Right renal pelvis (tissue), 4 donors: ENCODE results near the gene UNK. TPM values are rescaled to one million over a fixed set of nuclear protein-coding genes. Genes with fewer than 3 reads are reported as not detected.
"Not testable (repeated sequence)": the region's sequence is repeated elsewhere in the genome, so short reads cannot be mapped to it uniquely, and the experiment has no call there.

Experiments
- DNase-seq, 4 donors: peaks; one replicate each; pipeline ENCODE4 v3.0.0-alpha.2; 2013; ENCODE audit warnings: low read depth in 4 of 4, low spot score in 3 of 4, missing footprints in 1 of 4
- polyA plus RNA-seq, 4 donors: library from polyadenylated mRNA; unstranded; fragments of 120-200 nt; gene quantifications; one replicate each; pipeline ENCODE4 v1.2.1, GENCODE V29; 2013; ENCODE audit not compliant: insufficient read length in 4 of 4

UNK gene
- polyA plus RNA-seq, 4 donors, result 34.5 to 39.2 (median 35.8) TPM

DNA sequence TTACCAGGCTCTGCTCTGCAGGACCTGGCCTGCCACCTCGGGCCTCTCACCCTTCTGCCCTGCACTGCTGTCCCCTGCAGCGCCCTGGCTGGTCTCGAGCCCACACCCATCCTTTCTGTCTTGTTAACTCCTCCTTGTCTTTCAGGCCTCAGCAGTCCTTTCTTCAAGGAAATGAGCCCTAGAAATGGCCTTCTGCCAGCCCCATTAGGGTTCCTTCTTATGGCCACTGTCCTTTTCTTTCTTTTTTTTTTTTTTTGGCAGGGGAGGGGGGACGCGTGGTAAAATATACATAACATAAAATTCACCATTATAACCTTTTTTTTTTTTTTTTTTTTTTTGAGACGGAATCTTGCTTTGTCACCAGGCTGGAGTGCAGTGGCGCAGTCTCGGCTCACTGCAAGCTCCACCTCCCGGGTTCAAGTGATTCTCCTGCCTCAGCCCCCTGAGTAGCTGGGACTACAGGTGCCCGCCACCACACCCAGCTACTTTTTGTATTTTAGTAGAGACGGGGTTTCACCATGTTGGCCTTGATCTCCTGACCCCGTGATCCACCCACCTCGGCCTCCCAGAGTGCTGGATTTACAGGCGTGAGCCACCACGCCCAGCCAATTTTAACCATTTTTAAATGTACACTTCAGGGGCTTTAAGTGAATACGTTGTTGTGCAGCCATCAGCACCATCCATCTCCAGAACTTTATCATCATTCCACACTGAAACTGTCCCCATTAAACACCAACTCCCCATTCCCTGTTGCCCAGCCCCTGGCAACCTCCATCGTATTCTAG, 81.0 kb downstream of the UNK start:
- DNase-seq, result not testable (repeated sequence)

DNA sequence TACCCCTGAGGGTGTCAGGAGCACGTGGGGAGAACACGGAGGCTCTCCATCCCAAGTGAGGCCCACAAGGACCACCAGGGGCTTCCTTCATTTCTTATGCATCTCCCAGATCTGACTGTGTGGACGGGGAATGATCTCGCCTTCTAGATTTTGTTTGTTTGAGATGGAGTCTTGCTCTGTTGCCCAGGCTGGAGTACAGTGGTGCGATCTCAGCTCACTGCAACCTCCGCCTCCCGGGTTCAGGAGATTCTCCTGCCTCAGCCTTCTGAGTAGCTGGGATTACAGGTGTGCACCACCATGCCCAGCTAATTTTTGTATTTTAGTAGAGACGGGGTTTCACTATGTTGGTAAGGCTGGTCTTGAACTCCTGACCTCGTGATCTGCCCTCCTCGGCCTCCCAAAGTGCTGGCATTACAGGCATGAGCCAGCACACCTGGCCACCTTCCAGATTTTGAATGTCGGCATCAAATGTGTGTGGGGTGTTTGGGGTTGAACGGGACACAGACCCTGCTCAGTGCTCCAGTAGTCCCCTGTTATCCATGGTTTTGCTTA, 84.2 kb downstream of the UNK start:
- DNase-seq, result not testable (repeated sequence)

DNA sequence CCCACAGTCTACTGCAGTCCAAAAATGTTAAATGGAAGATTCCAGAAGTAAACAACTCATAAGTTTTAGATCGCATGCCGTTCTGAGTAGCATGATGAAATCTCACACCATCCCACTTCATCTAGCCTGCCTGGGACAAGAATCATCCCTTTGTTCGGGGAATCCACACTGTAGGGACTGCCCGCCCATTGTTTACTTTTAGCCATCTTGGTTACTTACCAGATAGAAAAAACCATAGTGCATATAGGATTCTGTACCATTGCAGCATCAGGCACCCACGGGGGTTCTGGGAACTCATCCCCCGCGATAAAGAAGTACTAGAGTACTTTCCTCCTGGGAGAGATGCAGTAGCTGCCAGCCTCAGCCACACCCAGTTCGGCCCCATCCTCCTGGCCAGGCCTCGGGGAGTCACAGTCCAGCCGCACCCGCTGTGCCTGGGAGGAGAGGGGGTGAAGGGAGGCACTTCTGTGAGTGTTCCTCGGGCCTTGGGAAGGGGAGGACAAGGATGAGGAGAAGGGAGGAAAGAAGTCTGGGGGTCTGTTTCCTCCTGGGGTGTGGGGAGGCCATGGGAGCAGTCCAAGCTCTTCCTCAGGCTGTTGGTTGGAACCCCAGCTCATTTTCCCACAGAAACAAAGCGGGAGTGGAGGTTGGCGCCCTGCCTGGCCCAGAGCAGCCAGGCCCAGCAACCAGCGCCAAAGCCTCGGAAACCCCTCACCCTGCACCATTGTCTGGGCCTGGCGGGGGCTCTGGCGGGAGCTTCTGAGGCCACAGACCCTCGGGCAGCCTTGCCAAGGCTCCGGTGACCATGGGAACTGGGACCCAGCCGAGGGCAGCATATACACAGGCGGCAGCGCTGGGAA, 84.9 kb downstream of the UNK start:
- DNase-seq, result no peak

GRCh38 chr17:75870228-75870627, 85.6 kb downstream of the UNK start:
- DNase-seq, result not testable (repeated sequence)

- no peak for DNase-seq
Observed at GRCh38 chr17:75872434-75873351, 88.1 kb downstream of the UNK start.

- no peak for DNase-seq
Observed at GRCh38 chr17:75873587-75874322, 89.1 kb downstream of the UNK start.

GRCh38 chr17:75874323-75875181, 89.9 kb downstream of the UNK start:
- no peak for DNase-seq

Other genes starting within 250 kb of the UNK start
- gene MYO15B, start 197.0 kb upstream of the UNK start, polyA plus RNA-seq, result 100 to 1,000 TPM in 3 of 4 donors, 10 to 100 TPM in 1; 97.6 to 182 (median 151) TPM
- gene SMIM5, start 151.4 kb upstream of the UNK start, polyA plus RNA-seq, result 1 to 10 TPM; 4.0 to 9.1 (median 6.2) TPM
- gene RECQL5, start 117.7 kb upstream of the UNK start, polyA plus RNA-seq, result 10 to 100 TPM; 33.7 to 46.5 (median 38.7) TPM
- 100 to 1,000 TPM in 2 of 4 donors, 10 to 100 TPM in 2; 96.9 to 103 (median 100) TPM for gene SAP30BP, start 117.5 kb upstream of the UNK start, polyA plus RNA-seq
- 10 to 100 TPM in 3 of 4 donors, 1 to 10 TPM in 1; 8.9 to 15.0 (median 12.2) TPM for gene ITGB4, start 63.3 kb upstream of the UNK start, polyA plus RNA-seq
- gene GALK1, start 19.6 kb upstream of the UNK start, polyA plus RNA-seq, result 10 to 100 TPM; 22.7 to 47.6 (median 23.8) TPM
- gene UNC13D, start 59.6 kb downstream of the UNK start, polyA plus RNA-seq, result 1 to 10 TPM; 4.1 to 8.9 (median 5.7) TPM
- 10 to 100 TPM; 77.5 to 95.7 (median 83.9) TPM for gene WBP2, start 70.5 kb downstream of the UNK start, polyA plus RNA-seq
- gene TRIM47, start 93.8 kb downstream of the UNK start, polyA plus RNA-seq, result 10 to 100 TPM in 1 of 4 donors, 1 to 10 TPM in 3; 6.4 to 10.1 (median 7.9) TPM
- 10 to 100 TPM; 11.5 to 14.7 (median 12.8) TPM for gene TRIM65, start 112.1 kb downstream of the UNK start, polyA plus RNA-seq
- gene MRPL38, start 120.1 kb downstream of the UNK start, polyA plus RNA-seq, result 100 to 1,000 TPM in 1 of 4 donors, 10 to 100 TPM in 3; 83.4 to 108 (median 88.1) TPM
- gene FBF1, start 156.2 kb downstream of the UNK start, polyA plus RNA-seq, result 10 to 100 TPM in 1 of 4 donors, 1 to 10 TPM in 3; 8.4 to 10.3 (median 8.9) TPM
- 10 to 100 TPM; 30.8 to 34.4 (median 32.4) TPM for gene ACOX1, start 194.4 kb downstream of the UNK start, polyA plus RNA-seq
- 10 to 100 TPM; 23.7 to 26.3 (median 25.0) TPM for gene TEN1, start 194.4 kb downstream of the UNK start, polyA plus RNA-seq
- gene CDK3, start 216.0 kb downstream of the UNK start, polyA plus RNA-seq, result 10 to 100 TPM; 14.1 to 19.4 (median 16.6) TPM
- gene EVPL, start 242.5 kb downstream of the UNK start, polyA plus RNA-seq, result 10 to 100 TPM; 15.6 to 25.4 (median 18.5) TPM